OCI-LY3 (cell line): ENCODE data around the gene MGAT4A.

Experiments
- CTCF ChIP-seq: fragments of 200-600, 300-600 bp; sonication (generic); IDR thresholded peaks from 2 replicates; pipeline ENCODE4 v1.5.1; 2014; ENCODE audit warnings: antibody characterized with exemption, low read length, low read depth
- EZH2phosphoT487 ChIP-seq: fragments of 200-600 bp; shearing (Covaris generic); IDR thresholded peaks from 2 replicates; pipeline ENCODE4 v1.6.1; 2018; ENCODE audit warnings: antibody characterized with exemption, mixed run types, low read depth

GRCh38 chr2:98743835-98744234, 12.9 kb upstream of the MGAT4A start:
- TF ChIP-seq CTCF (no peak), EZH2phosphoT487 (no peak)
